Measurements from ENCODE around the gene DDTL. TPM values are rescaled to one million over a fixed set of nuclear protein-coding genes. Genes with fewer than 3 reads are reported as not detected.

Gene DDTL
- total RNA-seq, 1 experiment from 2014 or later: 2.5 TPM

GRCh38 chr22:24003887-24004286, 37.2 kb downstream of the DDTL start:
- Mint-ChIP-seq H3K4me3 (ENCODE audit: unreplicated experiment) (no peak overlapping the region), H3K9me3 (ENCODE audit: unreplicated experiment) (no peaks in the 10 kb centered on the region), H3K36me3 (ENCODE audit: insufficient read depth, unreplicated experiment) (no peaks in the 10 kb centered on the region), H3K27ac (ENCODE audit: low read depth, unreplicated experiment) (no peak overlapping the region), H3K27me3 (ENCODE audit: insufficient read depth, unreplicated experiment) (no peaks in the 10 kb centered on the region), H3K4me1 (ENCODE audit: insufficient read depth, unreplicated experiment) (no peaks in the 10 kb centered on the region)
- CTCF ChIA-PET: interaction anchor here (1.0 kb wide), 1 partner anchor 103 kb away, joined by 5 read pairs; no protein-coding TSS in a partner anchor
- TF ChIP-seq, protein P1, sequence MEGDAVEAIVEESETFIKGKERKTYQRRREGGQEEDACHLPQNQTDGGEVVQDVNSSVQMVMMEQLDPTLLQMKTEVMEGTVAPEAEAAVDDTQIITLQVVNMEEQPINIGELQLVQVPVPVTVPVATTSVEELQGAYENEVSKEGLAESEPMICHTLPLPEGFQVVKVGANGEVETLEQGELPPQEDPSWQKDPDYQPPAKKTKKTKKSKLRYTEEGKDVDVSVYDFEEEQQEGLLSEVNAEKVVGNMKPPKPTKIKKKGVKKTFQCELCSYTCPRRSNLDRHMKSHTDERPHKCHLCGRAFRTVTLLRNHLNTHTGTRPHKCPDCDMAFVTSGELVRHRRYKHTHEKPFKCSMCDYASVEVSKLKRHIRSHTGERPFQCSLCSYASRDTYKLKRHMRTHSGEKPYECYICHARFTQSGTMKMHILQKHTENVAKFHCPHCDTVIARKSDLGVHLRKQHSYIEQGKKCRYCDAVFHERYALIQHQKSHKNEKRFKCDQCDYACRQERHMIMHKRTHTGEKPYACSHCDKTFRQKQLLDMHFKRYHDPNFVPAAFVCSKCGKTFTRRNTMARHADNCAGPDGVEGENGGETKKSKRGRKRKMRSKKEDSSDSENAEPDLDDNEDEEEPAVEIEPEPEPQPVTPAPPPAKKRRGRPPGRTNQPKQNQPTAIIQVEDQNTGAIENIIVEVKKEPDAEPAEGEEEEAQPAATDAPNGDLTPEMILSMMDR (IDR thresholded peaks at IDR 0.05; ENCODE audit: unreplicated experiment): no peak
- POLR2A ChIA-PET: interaction anchor here (0.7 to 1.0 kb wide), 3 partner anchors 11 to 264 kb away, joined by 3 read pairs; no protein-coding TSS in a partner anchor
- BruUV-seq (replicated peaks): no TSS peak
- intact Hi-C loops (cut with micrococcal nuclease): no loop called here
- DNase-seq (ENCODE audit: unreplicated experiment): no peak

DNA sequence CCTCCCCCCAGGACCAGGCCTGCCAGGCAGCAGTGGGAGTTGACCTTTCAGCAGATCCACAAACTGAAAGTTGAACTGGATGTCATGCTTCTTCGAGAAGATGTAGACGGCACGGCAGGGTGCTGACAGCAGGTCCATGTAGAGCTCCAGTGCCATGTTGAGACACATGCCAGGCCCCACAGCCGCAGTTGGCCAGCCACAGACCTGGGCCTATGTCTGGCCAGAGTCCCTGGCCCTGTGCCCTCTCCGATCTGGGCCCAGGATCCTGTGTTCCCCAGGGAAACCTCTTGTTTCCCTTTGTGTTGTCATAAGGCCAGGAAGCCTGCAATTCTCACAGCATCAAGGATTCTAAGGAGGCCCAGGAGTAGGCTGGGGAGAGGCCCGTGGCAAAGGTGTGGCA, 38.5 kb downstream of the DDTL start, which contains the start of gene GSTT4:
GSTT4 (minus strand) TSS at position 253 of the 400 bp plus-strand sequence; CDS start at position 156, 97 bp downstream.
- DNase-seq (ENCODE audit: unreplicated experiment): no peak
- H3K9me3 Mint-ChIP-seq (ENCODE audit: unreplicated experiment): no peaks in the 10 kb centered on the region
- intact Hi-C loops (cut with micrococcal nuclease): no loop called here
- ChIA-PET CTCF (no interaction called here), POLR2A (no interaction called here)
- no peaks in the 10 kb centered on the region for H3K27me3 Mint-ChIP-seq (ENCODE audit: insufficient read depth, unreplicated experiment)
- BruUV-seq (replicated peaks): no TSS peak
- no peak within 1 kb of the TSS for H3K27ac Mint-ChIP-seq (ENCODE audit: low read depth, unreplicated experiment)
- H3K36me3 Mint-ChIP-seq (ENCODE audit: insufficient read depth, unreplicated experiment): no peaks in the 10 kb centered on the region
- TF ChIP-seq, protein P1 (IDR thresholded peaks at IDR 0.05; ENCODE audit: unreplicated experiment): no peak
- no peaks in the 10 kb centered on the region for H3K4me1 Mint-ChIP-seq (ENCODE audit: insufficient read depth, unreplicated experiment)
- H3K4me3 Mint-ChIP-seq (ENCODE audit: unreplicated experiment): no peak within 1 kb of the TSS

- ChIA-PET POLR2A (no interaction called here), CTCF (interaction anchor here (0.6 kb wide), 2 partner anchors 202 to 221 kb away, joined by 3 read pairs; no protein-coding TSS in a partner anchor)
- Mint-ChIP-seq H3K27ac (ENCODE audit: low read depth, unreplicated experiment) (no peak overlapping the region), H3K9me3 (ENCODE audit: unreplicated experiment) (no peaks in the 10 kb centered on the region), H3K4me3 (ENCODE audit: unreplicated experiment) (no peak overlapping the region), H3K4me1 (ENCODE audit: insufficient read depth, unreplicated experiment) (no peaks in the 10 kb centered on the region), H3K36me3 (ENCODE audit: insufficient read depth, unreplicated experiment) (peaks cover 6% of the 10 kb centered on the region), H3K27me3 (ENCODE audit: insufficient read depth, unreplicated experiment) (no peaks in the 10 kb centered on the region)
- no TSS peak for BruUV-seq (replicated peaks)
- no peak for DNase-seq (ENCODE audit: unreplicated experiment)
- TF ChIP-seq, protein P1 (IDR thresholded peaks at IDR 0.05; ENCODE audit: unreplicated experiment): no peak
- intact Hi-C loops (cut with micrococcal nuclease): no loop called here
Observed at GRCh38 chr22:24006207-24006913, 39.7 kb downstream of the DDTL start.

DNA sequence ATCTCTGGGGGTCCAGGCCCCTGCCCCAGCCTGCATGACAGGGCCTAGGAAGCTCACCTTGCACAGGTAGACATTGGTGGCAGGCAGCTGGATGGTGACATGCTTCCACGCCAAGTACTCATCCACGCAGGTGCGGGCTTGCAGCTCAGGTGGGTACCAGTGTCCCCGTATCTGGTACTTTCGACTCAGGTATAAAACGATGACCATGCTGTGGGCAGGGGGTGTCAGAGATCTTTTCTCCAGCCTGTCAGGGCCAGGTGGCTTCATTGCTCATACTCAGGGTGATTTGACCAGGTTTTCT, 40.2 kb downstream of the DDTL start:
- no peaks in the 10 kb centered on the region for H3K27me3 Mint-ChIP-seq (ENCODE audit: insufficient read depth, unreplicated experiment)
- H3K4me1 Mint-ChIP-seq (ENCODE audit: insufficient read depth, unreplicated experiment): no peaks in the 10 kb centered on the region
- peaks cover 6% of the 10 kb centered on the region for H3K36me3 Mint-ChIP-seq (ENCODE audit: insufficient read depth, unreplicated experiment)
- CTCF ChIA-PET: no interaction called here
- no peak overlapping the region for H3K4me3 Mint-ChIP-seq (ENCODE audit: unreplicated experiment)
- no peak overlapping the region for H3K27ac Mint-ChIP-seq (ENCODE audit: low read depth, unreplicated experiment)
- POLR2A ChIA-PET: no interaction called here
- no peak for DNase-seq (ENCODE audit: unreplicated experiment)
- TF ChIP-seq, protein P1 (IDR thresholded peaks at IDR 0.05; ENCODE audit: unreplicated experiment): no peak
- intact Hi-C loops (cut with micrococcal nuclease): no loop called here
- no TSS peak for BruUV-seq (replicated peaks)
- no peaks in the 10 kb centered on the region for H3K9me3 Mint-ChIP-seq (ENCODE audit: unreplicated experiment)
